Measurements from ENCODE around the gene TSHZ1. TPM values are rescaled to one million over a fixed set of nuclear protein-coding genes. Genes with fewer than 3 reads are reported as not detected.

Gene TSHZ1
- total RNA-seq, 2 donors from 2014 or later: 14.5 to 19.4 TPM

- no peak for TF ChIP-seq CTCF (IDR thresholded peaks at IDR 0.05)
- no peak for DNase-seq (ENCODE audit: low spot score)
- no peaks in the 10 kb centered on the region for H3K9me3 ChIP-seq
Observed at GRCh38 chr18:75268364-75268646, 57.7 kb downstream of the TSHZ1 start.

DNA sequence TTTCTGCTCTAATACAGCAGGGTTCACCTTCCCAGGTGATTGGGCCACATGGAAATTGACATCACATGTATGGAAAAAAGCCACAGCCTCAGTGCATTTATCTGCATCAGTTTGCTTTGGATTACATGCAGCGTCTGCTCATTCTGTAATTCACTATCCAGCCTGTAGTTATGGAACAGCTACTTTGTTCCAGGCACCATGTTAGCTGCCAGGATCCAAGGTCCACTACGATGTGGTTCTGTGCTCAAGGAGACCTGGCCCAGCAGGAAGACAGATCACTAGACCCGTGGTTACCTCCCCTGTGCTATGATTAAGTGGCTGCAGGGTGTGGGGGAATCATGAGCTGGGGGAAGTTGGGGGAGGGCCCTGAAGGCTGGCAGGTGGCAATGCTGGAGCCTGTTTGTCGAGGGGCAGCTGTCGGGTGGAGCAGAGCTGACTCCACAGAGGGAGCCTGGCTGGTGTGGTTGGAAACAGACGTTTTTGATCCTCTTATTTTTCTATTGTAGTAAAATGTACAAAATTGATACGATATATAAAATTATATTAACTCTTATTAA is 58.6 kb downstream of the TSHZ1 start:
- Histone ChIP-seq H3K4me3 (no peak overlapping the region), H3K9me3 (no peaks in the 10 kb centered on the region), H3K27ac (peak overlapping the region in 1 of 2 donors; percentile 4), H3K36me3 (no peaks in the 10 kb centered on the region), H3K4me1 (peaks cover 0 to 20% of the 10 kb centered on the region in 2 donors), H3K27me3 (no peaks in the 10 kb centered on the region)
- no peak for TF ChIP-seq CTCF (IDR thresholded peaks at IDR 0.05)
- DNase-seq (ENCODE audit: low spot score): no peak

More at GRCh38 chr18:75268364-75268646, 57.7 kb downstream of the TSHZ1 start:
- Histone ChIP-seq H3K4me3 (no peak overlapping the region), H3K27ac (no peak overlapping the region), H3K4me1 (peaks cover 0 to 29% of the 10 kb centered on the region in 2 donors), H3K36me3 (no peaks in the 10 kb centered on the region), H3K27me3 (no peaks in the 10 kb centered on the region)

DNA sequence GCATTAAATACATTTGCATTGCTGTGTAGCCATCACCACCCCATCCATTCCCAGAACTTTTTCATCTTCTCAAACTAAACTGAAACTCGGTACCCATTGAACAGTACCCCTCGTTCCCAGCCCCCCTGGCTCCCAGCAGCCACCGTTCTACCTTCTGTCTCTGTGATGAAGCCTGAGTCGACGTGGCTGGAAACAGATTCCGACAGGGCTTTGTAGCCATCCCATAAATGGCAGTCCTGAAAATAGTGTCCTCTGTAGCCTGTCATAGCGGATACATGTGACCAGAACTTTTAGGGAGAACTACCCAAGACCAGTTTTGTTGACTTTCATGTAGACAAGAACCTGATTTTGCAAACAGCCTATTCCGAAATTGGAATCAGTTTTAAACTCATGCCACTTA is 59.1 kb downstream of the TSHZ1 start:
- Histone ChIP-seq H3K4me3 (no peak overlapping the region), H3K27me3 (no peaks in the 10 kb centered on the region), H3K4me1 (peaks cover 0 to 15% of the 10 kb centered on the region in 2 donors), H3K36me3 (no peaks in the 10 kb centered on the region), H3K9me3 (no peaks in the 10 kb centered on the region), H3K27ac (peak overlapping the region in 1 of 2 donors; percentile 4)
- no peak for TF ChIP-seq CTCF (IDR thresholded peaks at IDR 0.05)
- DNase-seq (ENCODE audit: low spot score): no peak

DNA sequence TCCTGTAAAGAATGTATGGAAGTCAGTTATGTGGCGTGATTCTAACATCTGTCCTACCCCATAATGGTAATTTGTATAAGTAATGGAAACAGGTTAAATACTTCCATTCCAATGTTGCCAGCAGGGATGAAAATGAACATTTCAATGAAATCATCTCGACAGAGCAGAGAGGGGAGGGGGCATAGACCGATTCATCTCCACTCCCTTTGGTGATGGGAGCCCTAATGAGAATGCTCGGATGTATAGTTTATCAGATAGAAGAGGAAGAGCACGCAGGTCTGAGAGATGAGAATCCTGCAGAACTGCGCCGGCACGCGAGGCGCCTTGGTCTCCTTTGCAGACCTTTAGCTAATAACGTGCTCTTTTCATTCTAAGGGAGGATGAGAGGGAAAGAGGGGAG is 61.4 kb downstream of the TSHZ1 start:
- Histone ChIP-seq H3K36me3 (no peaks in the 10 kb centered on the region), H3K9me3 (no peaks in the 10 kb centered on the region), H3K4me1 (peaks cover 0 to 20% of the 10 kb centered on the region in 2 donors), H3K27ac (no peak overlapping the region), H3K4me3 (no peak overlapping the region), H3K27me3 (no peaks in the 10 kb centered on the region)
- DNase-seq (ENCODE audit: low spot score): no peak
- no peak for TF ChIP-seq CTCF (IDR thresholded peaks at IDR 0.05)

DNA sequence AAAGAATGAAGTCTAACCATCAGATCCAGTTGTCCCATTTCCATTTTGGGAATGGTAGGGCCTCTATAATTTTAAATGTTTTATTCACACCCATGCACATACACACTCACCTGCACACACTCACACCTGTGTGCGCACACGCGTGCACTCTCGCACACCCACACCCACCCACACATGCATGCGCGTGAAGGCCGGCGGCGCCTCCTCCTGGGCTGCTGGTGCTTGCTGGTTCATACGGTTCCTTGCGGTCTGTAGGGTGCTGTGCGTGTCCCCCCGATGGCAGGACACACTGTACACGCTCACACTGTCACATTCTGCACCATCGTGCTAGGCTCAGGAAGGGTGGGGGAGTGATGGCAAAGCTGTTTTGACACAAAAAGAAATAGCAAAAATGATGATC is 63.2 kb downstream of the TSHZ1 start:
- no peak for TF ChIP-seq CTCF (IDR thresholded peaks at IDR 0.05)
- Histone ChIP-seq H3K4me3 (no peak overlapping the region), H3K36me3 (no peaks in the 10 kb centered on the region), H3K9me3 (no peaks in the 10 kb centered on the region), H3K27ac (no peak overlapping the region), H3K27me3 (no peaks in the 10 kb centered on the region), H3K4me1 (peaks cover 0 to 11% of the 10 kb centered on the region in 2 donors)
- DNase-seq (ENCODE audit: low spot score): no peak

DNA sequence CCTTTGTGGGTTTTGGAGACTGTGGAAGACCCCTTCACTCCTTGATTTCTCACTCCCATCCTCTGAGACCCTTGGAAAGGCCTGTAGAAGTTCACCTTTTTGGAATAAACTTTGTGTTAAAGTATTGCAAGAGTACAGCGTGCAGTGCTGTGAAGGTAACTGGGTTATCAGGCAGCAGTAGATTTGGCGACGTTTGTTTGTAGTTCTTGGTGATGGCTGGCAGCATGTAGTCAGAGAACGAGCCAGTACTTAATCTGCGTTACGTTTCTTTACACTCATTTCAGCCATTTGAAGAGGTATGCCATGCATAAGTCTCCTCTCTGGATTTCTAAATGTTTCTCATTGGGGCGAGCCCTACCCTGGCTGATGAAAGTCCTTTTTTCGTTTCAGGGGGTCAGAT is 64.6 kb downstream of the TSHZ1 start:
- no peaks in the 10 kb centered on the region for H3K9me3 ChIP-seq
- H3K27me3 ChIP-seq: no peaks in the 10 kb centered on the region
- H3K4me3 ChIP-seq: no peak overlapping the region
- H3K36me3 ChIP-seq: no peaks in the 10 kb centered on the region
- no peak for TF ChIP-seq CTCF (IDR thresholded peaks at IDR 0.05)
- H3K4me1 ChIP-seq: peaks cover 0 to 11% of the 10 kb centered on the region in 2 donors
- H3K27ac ChIP-seq: no peak overlapping the region
- no peak for DNase-seq (ENCODE audit: low spot score)

All from right atrium auricular region (tissue), 2 donors.